Astrocyte of the hippocampus (primary cell): Measurements from ENCODE around the gene JMY.

Source experiments
- DNase-seq: peaks from one replicate; pipeline ENCODE4 v3.0.0; 2011; ENCODE audit warnings: low read depth, low spot score

JMY gene

DNA sequence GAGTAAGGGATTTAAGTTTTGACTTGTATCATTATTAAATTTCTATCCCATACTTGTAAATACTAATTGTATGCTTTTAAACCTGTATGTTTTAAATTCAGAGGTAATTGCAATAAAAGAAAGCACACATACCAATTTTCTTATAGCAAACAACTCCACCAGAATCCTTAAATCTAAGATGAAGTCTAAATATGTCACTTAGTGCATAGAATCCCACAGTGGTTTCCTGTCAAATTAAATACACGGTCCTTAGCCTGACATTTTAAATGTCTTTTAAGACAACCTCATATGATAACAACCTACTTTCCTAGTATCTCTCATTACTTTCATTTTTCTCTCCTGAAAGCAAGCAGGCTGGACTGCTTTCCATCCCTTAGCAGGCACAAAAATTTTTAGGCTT is 52.0 kb downstream of the JMY start:
- no peak for DNase-seq

DNA sequence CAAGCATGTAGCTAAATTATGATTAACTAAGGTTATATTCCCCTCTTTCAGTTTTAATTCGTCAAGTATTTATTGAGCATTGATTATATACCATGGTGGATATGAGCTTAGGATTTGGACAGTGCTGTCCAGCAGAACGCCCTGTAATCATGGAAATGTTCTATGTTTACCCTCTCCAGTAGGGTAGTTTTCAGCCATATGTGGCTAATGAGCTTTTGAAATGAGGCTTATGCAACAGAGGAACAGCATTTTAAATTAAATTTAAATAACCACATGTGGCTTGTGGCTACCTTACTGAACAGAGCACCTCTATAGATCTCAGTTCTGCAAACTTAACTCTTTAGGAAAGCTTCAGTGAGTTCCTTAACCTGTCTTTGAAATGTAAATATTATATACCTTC is 59.1 kb downstream of the JMY start:
- DNase-seq, result no peak

DNA sequence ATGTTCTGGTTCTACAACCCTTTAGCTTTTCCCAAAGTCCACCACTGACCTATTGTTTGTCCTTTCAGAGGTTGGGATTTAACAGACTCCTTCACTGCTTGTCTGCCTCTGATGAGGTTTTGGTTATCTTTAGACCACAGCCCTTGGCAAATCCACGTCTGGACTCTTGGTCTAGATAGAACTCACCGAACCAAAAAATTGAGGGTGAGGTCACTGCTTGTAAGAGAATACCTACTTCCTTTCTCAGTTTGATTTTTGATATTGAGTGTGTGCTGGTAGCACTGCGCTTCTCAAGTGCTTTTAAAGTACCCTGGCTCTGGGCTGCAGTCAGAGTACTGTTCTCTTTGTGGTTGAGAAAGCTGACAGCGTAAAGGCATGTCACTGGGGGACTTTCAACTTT is 61.7 kb downstream of the JMY start:
- DNase-seq, result peak; percentile 77

DNA sequence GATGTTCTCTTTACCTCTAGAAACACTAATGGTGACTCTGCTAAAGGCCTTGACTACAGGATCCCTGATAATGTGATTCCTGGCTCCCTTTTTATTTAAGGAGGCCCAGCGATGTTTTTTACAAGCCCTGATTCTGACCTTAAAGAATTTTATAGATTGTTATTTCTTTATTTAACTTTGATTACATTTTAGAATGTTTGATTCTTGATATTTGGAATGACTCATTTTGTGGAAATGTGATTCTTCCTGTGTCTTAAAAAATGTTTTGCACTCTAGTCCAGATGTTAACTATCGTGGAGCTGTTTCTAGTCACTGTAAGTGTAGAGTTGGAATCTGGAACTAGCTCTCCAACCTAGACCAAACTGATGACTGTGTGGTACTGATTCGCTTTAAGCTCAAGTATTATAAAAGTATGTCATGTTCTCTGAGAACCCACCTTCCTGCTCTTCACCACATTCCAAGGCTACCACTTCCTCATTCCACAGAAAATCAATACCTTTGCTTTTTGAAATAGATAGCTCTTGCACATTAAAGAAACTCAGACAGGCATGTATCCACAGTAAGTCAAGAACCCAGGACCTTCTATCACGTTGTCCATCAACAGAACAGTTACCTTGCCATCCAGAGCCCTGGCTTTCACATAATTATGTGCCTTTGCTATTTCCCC is 65.2 kb downstream of the JMY start:
- no peak for DNase-seq

DNA sequence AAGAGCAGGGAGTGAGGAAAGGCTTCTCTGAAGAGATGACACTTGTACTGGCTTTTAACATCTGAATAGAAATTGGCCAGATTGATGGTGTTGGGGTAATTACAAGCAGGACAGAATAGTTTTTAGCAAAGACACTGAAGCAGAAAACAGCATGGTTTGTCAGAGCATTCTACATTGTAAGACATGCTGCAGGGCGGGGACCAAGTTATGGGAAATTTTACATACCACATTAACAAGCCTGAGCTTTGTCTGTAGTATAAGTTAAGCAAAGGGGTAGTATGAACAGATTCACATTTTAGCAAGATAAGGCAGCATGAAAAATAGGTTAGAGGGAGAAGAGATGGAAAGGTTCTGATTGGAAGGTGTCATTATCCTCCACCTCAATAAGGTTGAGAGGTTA is 66.5 kb downstream of the JMY start:
- no peak for DNase-seq

DNA sequence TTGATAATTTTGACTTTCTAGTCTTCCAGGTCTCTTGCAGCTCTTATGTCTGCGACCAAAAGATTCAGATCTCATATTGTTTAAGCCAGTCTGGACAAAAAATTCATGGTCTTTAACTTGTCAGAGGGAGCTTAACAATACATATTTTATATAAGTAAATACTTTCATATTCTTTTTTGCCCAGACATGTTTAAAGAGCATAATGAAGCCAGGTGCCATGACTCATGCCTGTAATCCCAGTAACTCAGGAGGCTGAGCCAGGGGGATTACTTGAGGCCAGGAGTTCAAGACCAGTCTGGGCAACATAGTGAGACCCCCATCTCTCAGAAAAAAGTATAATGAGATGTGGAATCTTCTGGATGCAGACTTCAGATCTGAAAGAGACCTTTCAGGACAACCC is 69.8 kb downstream of the JMY start:
- DNase-seq, result no peak

DNA sequence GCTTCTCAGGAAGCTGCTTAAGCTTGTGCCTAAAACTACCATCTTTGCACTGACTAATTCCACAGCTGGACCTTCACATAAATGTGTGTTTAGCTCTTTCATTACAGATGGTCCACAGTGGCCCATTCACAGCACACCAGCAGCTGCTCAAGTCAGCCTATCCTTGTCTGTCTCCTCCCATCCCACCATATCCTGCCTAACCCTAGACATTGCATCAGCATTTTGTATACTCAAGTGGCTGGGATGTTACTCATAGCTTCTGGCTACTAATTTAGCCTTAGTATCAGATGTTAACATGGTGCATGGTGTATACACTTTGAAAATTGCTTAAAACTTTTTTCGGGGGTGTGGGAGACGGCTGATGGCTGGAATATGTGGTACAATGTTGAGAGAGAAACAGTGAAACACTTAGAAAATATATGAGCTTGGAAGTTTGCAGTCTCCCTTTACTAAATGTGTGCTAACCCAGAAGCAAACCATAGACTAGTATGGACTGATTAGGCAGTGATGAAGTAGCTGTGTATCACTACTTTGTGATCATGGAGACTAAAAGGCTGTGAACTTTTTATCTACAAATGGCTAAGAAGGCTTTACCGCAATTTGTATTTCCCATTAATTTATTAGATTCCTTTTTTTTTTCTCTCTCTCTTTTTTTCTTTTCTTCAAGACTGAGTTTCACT is 83.1 kb downstream of the JMY start:
- DNase-seq, result peak; percentile 39

DNA sequence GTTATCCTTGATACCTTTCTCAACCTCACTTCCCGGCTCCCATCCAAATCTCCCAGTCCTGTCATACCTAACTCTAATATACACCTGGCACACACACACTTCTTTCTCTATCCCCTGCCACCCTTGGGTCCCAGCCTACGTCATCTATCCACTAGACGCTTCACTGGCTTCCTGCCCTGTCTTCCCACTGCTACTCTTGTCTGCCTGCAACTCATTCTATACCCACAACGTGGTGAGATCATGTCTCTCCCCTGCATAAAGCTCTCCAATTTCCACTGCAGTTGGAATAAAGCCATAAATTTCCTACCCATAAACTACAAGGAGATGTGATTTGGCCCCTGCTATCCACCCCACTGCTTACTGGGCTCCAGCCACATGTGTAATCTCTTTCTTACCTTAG is 93.5 kb downstream of the JMY start:
- no peak for DNase-seq

DNA sequence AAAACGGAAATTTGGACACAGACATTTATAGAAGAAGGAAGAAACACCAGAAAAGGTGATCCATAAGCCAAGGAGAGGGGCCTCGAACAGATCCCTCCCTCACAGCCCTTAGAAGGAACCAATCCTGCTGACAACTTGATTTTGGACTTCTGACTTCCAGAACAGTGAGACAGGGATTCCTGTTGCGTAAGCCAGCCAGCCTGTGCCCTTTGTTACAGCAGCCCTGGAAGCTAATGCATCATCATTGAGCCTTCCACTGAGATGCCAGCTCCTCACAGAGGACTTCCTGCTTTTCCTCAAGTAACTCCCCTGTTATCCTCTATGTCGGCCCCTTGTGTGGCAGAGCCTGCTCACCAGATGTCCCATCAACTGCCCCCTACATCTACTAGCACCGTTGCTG is 94.1 kb downstream of the JMY start:
- DNase-seq, result no peak

DNA sequence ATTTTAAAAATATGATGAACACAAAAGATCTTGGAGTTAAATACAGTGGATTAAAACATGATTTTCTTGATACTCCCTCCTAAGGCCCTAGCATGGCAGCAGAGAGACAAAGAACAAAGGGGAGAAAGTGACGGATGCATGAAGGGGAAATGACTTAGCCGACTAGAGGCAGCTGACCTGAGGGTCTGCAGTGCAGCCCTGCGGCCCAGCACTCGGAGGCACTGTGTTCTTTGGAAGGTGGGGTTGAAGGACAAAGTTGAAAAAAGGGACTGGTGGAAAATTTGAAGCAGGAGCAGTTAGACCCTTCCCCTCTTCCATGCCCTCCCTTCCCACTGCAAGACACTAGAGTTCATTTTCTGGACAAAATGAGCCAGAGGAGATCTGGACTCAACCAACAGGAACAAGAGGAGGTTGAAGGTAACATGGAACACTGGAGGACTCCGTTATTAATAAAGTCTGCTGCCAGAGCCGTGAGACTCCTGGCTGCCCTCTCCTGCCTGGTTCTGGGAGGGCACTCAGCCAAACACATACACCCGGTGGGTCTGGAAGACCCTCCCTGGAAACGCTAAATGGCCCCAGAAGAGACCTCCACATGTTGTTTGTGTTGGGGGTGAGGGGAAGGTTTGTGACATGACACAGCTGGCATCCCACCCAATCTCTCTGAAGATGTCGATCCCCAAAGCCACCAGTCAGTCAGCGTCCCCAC is 98.1 kb downstream of the JMY start:
- no peak for DNase-seq

DNA sequence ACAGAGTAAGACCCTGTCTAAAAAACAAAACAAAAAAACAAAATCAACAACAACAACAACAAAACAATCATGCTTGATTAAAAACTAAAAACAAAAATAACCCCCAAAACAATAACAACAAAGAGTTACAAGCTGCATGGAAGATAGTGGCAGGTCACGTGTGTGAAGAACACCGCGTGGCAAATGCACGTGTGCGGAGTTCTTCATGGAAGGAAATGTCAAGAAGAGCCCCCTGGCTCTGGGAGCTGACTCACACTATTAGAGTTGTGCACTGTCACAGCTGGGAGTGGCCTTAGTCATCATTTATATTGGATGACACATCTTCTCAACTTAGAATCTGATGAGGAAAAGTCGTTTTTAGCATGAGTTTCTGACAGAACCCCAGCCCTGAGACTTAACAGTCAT is 110.5 kb downstream of the JMY start:
- peak; percentile 32 for DNase-seq

DNA sequence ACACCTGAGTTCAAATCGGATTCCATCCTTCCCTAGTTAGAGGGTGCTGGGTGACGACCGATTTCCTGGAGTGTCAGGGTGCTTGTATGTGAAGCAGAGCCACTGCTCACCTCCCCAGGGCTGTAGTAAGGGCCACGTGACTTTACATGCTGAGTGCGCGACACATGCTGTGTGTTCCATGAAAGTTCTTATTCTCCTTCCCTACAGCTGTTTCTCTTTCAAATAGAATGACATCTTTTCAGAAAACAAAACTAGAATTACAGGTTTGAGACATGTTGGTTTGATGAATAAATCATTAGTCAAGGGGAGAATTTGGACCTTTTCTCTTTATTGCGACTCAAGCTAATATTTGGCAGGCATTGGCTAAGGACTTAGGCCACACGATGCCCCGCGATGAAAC is 113.1 kb downstream of the JMY start:
- no peak for DNase-seq

DNA sequence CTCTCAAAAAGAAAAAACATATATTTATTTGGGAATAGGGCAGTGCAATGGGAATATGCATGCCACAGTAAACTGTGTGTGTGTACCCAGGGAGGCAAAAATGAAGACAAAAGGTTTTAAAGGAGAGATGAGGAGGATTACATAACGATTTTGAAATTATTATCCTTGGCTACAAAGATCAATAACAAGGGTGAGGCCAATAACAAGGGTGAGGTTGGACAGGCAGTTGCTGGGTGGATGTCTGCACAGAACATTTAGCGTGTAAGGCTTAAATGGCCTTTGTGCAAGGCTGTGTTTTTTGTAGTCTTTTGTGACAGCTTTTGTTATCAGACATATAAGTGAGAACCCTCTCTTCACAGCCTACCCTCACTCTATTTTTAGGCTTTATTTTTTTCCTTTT is 114.0 kb downstream of the JMY start:
- no peak for DNase-seq

DNA sequence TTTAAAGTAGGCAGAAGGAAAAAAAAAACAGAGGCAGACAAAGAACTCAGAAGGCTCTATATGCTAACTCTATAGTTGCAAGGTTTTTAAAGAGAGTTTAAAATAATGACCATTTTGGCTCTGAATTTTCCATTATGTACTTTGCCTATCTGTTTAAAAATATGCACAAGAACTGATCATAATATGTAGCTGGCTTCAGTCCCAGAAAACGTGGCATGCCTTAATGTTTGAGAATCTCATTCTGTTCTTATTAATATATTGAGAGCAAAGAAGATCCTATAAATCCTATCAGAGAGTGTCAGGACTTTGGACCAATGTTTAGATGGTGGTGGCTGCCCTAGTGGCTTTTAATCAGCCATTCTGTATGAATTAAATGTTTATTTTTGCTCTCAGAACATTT is 121.5 kb downstream of the JMY start:
- peak; percentile 5 for DNase-seq
